Measurements from ENCODE around the gene MAP3K14. TPM values are rescaled to one million over a fixed set of nuclear protein-coding genes. Genes with fewer than 3 reads are reported as not detected.

MAP3K14 gene
- total RNA-seq, 1 donor from 2014 or later = 5.7 TPM

DNA sequence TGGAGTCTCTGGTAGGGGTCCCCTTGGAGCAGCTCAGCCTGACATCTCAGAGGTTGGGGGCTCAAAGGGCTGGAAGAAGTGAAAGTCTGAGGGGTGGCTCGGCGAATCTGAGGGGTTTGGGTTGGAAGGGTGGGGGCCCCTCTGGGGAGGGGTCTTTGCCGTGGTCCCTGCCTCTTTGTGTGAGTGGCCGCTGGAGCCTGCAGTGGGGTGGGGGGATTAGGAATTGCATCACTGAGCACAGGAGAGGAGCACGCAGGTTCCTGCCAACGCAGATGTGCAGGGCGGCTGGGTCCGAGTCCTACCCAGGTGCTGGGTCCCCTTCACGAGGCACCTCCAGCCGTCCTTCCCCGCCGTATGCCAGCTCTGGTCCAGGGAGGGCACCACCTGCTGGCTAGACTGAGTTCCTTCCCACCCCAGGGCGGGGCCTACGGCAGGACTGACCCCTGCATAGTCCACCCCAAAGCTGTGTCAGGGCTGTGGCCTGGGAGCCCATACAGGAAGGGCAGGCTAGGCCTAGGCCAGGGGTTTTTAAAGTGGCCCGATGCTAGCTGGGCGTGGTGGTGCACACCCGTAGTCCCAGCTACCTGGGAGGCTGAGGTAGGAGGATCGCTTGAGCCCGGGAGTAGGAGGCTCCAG is 85.2 kb downstream of the MAP3K14 start:
- H3K27me3 Mint-ChIP-seq (ENCODE audit: unreplicated experiment) = peaks cover 13% of the 10 kb centered on the region
- TF ChIP-seq, protein P1, sequence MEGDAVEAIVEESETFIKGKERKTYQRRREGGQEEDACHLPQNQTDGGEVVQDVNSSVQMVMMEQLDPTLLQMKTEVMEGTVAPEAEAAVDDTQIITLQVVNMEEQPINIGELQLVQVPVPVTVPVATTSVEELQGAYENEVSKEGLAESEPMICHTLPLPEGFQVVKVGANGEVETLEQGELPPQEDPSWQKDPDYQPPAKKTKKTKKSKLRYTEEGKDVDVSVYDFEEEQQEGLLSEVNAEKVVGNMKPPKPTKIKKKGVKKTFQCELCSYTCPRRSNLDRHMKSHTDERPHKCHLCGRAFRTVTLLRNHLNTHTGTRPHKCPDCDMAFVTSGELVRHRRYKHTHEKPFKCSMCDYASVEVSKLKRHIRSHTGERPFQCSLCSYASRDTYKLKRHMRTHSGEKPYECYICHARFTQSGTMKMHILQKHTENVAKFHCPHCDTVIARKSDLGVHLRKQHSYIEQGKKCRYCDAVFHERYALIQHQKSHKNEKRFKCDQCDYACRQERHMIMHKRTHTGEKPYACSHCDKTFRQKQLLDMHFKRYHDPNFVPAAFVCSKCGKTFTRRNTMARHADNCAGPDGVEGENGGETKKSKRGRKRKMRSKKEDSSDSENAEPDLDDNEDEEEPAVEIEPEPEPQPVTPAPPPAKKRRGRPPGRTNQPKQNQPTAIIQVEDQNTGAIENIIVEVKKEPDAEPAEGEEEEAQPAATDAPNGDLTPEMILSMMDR (IDR thresholded peaks at IDR 0.05; ENCODE audit: partially characterized antibody, unreplicated experiment) = peak; percentile 47
- H3K4me1 Mint-ChIP-seq (ENCODE audit: low read depth, unreplicated experiment) = peaks cover 32% of the 10 kb centered on the region
- H3K36me3 Mint-ChIP-seq (ENCODE audit: unreplicated experiment) = no peaks in the 10 kb centered on the region
- peaks cover 7% of the 10 kb centered on the region for H3K9me3 Mint-ChIP-seq (ENCODE audit: unreplicated experiment)
- peak overlapping the region; percentile 92 for H3K27ac Mint-ChIP-seq (ENCODE audit: unreplicated experiment)
- peak overlapping the region; percentile 69 for H3K4me3 Mint-ChIP-seq (ENCODE audit: unreplicated experiment)
- peak; percentile 61 for DNase-seq

DNA sequence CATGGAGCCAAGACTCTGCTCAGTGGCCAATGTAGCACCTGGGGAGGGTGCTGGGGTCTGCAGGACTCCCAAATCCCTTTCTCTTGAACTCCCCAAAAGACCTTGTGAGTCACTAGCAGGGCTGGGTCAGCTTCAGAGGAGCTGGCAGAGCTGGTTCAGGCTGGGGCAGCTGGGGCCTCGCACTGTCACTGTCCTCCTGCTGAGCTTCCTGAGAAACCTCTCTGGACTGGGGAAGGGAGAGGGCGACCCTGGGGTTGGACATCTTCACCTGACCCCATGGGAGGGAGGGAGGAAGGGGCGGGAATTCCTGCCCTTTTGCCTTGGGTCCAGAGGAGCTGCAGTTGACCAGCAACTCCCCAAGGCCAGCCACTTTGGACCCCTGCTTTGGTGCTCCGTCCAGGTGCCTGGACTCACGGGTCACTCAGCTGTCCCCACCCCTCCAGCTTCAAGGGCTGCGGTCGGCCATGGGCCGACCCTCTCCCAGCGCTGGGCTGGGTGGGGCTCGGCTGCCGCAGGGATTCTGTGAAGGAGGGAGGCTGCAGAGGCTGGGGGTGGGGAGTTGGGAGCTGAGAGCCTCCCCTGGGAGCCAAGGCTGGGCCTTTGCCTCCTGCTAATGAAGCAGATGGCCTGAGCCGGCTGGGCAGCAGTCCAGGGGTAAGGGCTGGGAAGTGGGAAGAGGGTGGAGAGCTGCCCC is 85.9 kb downstream of the MAP3K14 start:
- Mint-ChIP-seq H3K27me3 (ENCODE audit: unreplicated experiment) (peaks cover 13% of the 10 kb centered on the region), H3K4me1 (ENCODE audit: low read depth, unreplicated experiment) (peaks cover 32% of the 10 kb centered on the region), H3K4me3 (ENCODE audit: unreplicated experiment) (peak overlapping the region; percentile 69), H3K9me3 (ENCODE audit: unreplicated experiment) (peaks cover 7% of the 10 kb centered on the region), H3K36me3 (ENCODE audit: unreplicated experiment) (no peaks in the 10 kb centered on the region), H3K27ac (ENCODE audit: unreplicated experiment) (peak overlapping the region; percentile 92)
- TF ChIP-seq, protein P1 (IDR thresholded peaks at IDR 0.05; ENCODE audit: partially characterized antibody, unreplicated experiment) = no peak
- peak; percentile 78 for DNase-seq

DNA sequence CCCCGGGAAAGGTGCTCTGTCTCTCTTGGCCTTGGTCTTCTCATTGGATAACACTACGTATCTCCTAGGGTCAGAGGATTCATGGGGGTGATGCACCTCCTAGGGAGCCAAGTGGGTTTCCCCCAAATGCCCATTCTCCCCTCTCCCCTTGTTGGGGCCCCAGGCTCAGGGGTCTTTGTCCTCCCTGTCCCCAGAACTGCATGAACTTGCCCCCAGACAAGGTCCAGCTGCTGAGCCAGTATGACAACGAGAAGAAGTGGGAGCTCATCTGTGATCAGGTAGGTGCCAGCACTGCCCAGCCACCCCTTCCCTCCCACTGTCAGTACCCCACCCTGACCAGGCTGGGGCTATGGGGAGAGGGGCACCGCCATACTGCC is 86.4 kb downstream of the MAP3K14 start:
- H3K36me3 Mint-ChIP-seq (ENCODE audit: unreplicated experiment) = no peaks in the 10 kb centered on the region
- H3K4me3 Mint-ChIP-seq (ENCODE audit: unreplicated experiment) = no peak overlapping the region
- H3K27ac Mint-ChIP-seq (ENCODE audit: unreplicated experiment) = no peak overlapping the region
- H3K27me3 Mint-ChIP-seq (ENCODE audit: unreplicated experiment) = peaks cover 13% of the 10 kb centered on the region
- TF ChIP-seq, protein P1 (IDR thresholded peaks at IDR 0.05; ENCODE audit: partially characterized antibody, unreplicated experiment) = no peak
- peaks cover 34% of the 10 kb centered on the region for H3K4me1 Mint-ChIP-seq (ENCODE audit: low read depth, unreplicated experiment)
- DNase-seq = no peak
- H3K9me3 Mint-ChIP-seq (ENCODE audit: unreplicated experiment) = peaks cover 7% of the 10 kb centered on the region

DNA sequence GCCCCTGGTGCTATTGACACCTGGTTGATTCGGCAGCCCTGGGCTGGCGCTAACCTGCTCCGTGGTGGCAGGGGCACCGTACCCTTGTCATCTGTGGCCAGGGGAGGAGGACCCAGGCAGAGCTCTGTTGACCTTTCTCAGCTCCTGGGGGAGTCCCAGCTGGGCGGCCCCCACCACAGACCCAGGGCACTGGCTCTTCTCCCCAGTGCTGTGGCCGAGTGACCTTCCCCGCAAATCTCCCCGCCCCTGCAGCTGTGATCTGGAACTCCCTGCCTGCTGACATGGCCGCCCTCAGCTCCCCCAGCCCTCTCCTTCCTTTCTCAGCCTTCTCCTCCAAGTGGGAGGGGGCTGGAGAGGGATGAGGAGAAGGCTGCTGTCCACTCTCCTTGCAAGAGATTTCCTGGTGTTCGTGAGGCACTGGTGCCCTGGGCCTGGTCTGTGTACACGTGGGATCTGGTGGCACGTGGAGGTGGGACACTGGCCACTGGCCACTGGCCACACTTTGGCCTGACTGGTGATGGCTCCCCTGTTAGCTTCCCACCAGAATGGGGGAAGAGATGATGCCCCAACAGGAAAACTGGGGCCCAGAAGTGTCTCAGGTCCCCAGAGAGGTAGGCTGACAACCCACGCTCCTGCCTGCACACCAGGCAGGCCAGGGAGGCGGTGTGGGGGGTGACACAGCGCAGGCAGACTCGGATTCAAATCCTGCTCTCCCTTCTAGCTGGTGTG is 87.0 kb downstream of the MAP3K14 start:
- Mint-ChIP-seq H3K27ac (ENCODE audit: unreplicated experiment) (peak overlapping the region; percentile 38), H3K27me3 (ENCODE audit: unreplicated experiment) (peaks cover 10% of the 10 kb centered on the region), H3K4me3 (ENCODE audit: unreplicated experiment) (no peak overlapping the region), H3K9me3 (ENCODE audit: unreplicated experiment) (peaks cover 5% of the 10 kb centered on the region), H3K4me1 (ENCODE audit: low read depth, unreplicated experiment) (peaks cover 37% of the 10 kb centered on the region), H3K36me3 (ENCODE audit: unreplicated experiment) (no peaks in the 10 kb centered on the region)
- peak; percentile 31 for DNase-seq
- TF ChIP-seq, protein P1 (IDR thresholded peaks at IDR 0.05; ENCODE audit: partially characterized antibody, unreplicated experiment) = no peak
